ENCODE data around the gene COG1. TPM values are rescaled to one million over a fixed set of nuclear protein-coding genes. Genes with fewer than 3 reads are reported as not detected.
A peak's percentile ranks its signal among the peaks of the same experiment; 100 is the strongest.

Gene COG1
- total RNA-seq, 1 experiment from 2014 or later: 24.1 TPM

GRCh38 chr17:73228748-73229236 lies 35.9 kb downstream of the COG1 start:
- POLR2A ChIA-PET (ENCODE audit: unreplicated experiment): interaction anchor here (0.5 kb wide), 1 partner anchor 1054 kb away, joined by 9 read pairs; no protein-coding TSS in a partner anchor
- H3K27me3 ChIP-seq (ENCODE audit: low read length): no peaks in the 10 kb centered on the region
- H3K9me2 ChIP-seq (replicated peaks; ENCODE audit: low read length): no peaks in the 10 kb centered on the region
- H3K4me3 ChIP-seq (ENCODE audit: low read length): peak overlapping the region; percentile 26; the same call in 1 of the 2 replicates
- no peaks in the 10 kb centered on the region for H3K9me3 ChIP-seq (ENCODE audit: low read length)
- ATAC-seq (peak; percentile 54), DNase-seq (peak; percentile 94)
- H2AFZ ChIP-seq (ENCODE audit: low read length): no peak overlapping the region
- peaks cover 90% of the 10 kb centered on the region for H3K79me2 ChIP-seq (ENCODE audit: low read length)
- intact Hi-C loops (cut with micrococcal nuclease): no loop called here
- TF ChIP-seq EZH2 (IDR thresholded peaks at IDR 0.05; ENCODE audit: low read length, unreplicated experiment) (no peak), EZH2phosphoT487 (IDR thresholded peaks at IDR 0.05; ENCODE audit: borderline replicate concordance, low read length) (no peak), CTCF (conservative IDR thresholded peaks at IDR 0.05; ENCODE audit: low read depth, low read length) (no peak)
- no peak overlapping the region for H3K9ac ChIP-seq (ENCODE audit: low read length)
- H3F3A ChIP-seq (ENCODE audit: low read length, unreplicated experiment): peaks cover 6% of the 10 kb centered on the region
- BruUV-seq (replicated peaks): TSS peak; percentile 2
- CTCF ChIA-PET: interaction anchor here (0.5 to 0.6 kb wide), 2 partner anchors 37 to 128 kb away, joined by 3 read pairs; no protein-coding TSS in a partner anchor
- peak overlapping the region; percentile 55 for H3K4me2 ChIP-seq (ENCODE audit: low read length)
- H3K27ac ChIP-seq (ENCODE audit: low read length): peak overlapping the region; percentile 60
- peaks cover 13% of the 10 kb centered on the region; the same call in 1 of the 2 replicates for H4K20me1 ChIP-seq (ENCODE audit: low read length)
- peaks cover 41% of the 10 kb centered on the region for H3K4me1 ChIP-seq (ENCODE audit: insufficient read depth, low read length)
- peaks cover 10% of the 10 kb centered on the region; the same call in 1 of the 2 replicates for H3K36me3 ChIP-seq (ENCODE audit: low read depth, low read length)

- ChIA-PET POLR2A (ENCODE audit: unreplicated experiment) (no interaction called here), CTCF (interaction anchor here (0.5 kb wide), 1 partner anchor 81 kb away, joined by 6 read pairs; no protein-coding TSS in a partner anchor)
- no peak for TF ChIP-seq EZH2 (IDR thresholded peaks at IDR 0.05; ENCODE audit: low read length, unreplicated experiment)
- no peak for TF ChIP-seq EZH2phosphoT487 (IDR thresholded peaks at IDR 0.05; ENCODE audit: borderline replicate concordance, low read length)
- no peak for TF ChIP-seq CTCF (conservative IDR thresholded peaks at IDR 0.05; ENCODE audit: low read depth, low read length)
- H4K20me1 ChIP-seq (ENCODE audit: low read length): peaks cover 13% of the 10 kb centered on the region; the same call in 1 of the 2 replicates
- H3K27me3 ChIP-seq (ENCODE audit: low read length): no peaks in the 10 kb centered on the region
- peak overlapping the region; percentile 100 for H3K4me2 ChIP-seq (ENCODE audit: low read length)
- H3K4me1 ChIP-seq (ENCODE audit: insufficient read depth, low read length): peaks cover 42% of the 10 kb centered on the region
- peaks cover 90% of the 10 kb centered on the region for H3K79me2 ChIP-seq (ENCODE audit: low read length)
- H3K27ac ChIP-seq (ENCODE audit: low read length): no peak overlapping the region
- intact Hi-C loops (cut with micrococcal nuclease): no loop called here
- H3F3A ChIP-seq (ENCODE audit: low read length, unreplicated experiment): peaks cover 6% of the 10 kb centered on the region
- H3K36me3 ChIP-seq (ENCODE audit: low read depth, low read length): peaks cover 10% of the 10 kb centered on the region; the same call in 1 of the 2 replicates
- ATAC-seq: no peak
- H3K9ac ChIP-seq (ENCODE audit: low read length): no peak overlapping the region
- BruUV-seq (replicated peaks): no TSS peak
- H3K9me2 ChIP-seq (replicated peaks; ENCODE audit: low read length): no peaks in the 10 kb centered on the region
- no peaks in the 10 kb centered on the region for H3K9me3 ChIP-seq (ENCODE audit: low read length)
- DNase-seq: no peak
- H3K4me3 ChIP-seq (ENCODE audit: low read length): peak overlapping the region; percentile 80; the same call in 1 of the 2 replicates
- H2AFZ ChIP-seq (ENCODE audit: low read length): no peak overlapping the region
Observed at GRCh38 chr17:73230088-73230487, 37.2 kb downstream of the COG1 start.

- no peaks in the 10 kb centered on the region for H3K27me3 ChIP-seq (ENCODE audit: low read length)
- intact Hi-C loops (cut with micrococcal nuclease): no loop called here
- ATAC-seq (0 out of 2 replicates have a peak, but pooled peaks have one; percentile 1), DNase-seq (peak; percentile 35)
- H3K4me2 ChIP-seq (ENCODE audit: low read length): peak overlapping the region; percentile 100
- TF ChIP-seq EZH2phosphoT487 (IDR thresholded peaks at IDR 0.05; ENCODE audit: borderline replicate concordance, low read length) (no peak), EZH2 (IDR thresholded peaks at IDR 0.05; ENCODE audit: low read length, unreplicated experiment) (no peak), CTCF (conservative IDR thresholded peaks at IDR 0.05; ENCODE audit: low read depth, low read length) (no peak)
- ChIA-PET POLR2A (ENCODE audit: unreplicated experiment) (interaction anchor here (0.6 to 0.7 kb wide), 4 partner anchors 9 to 643 kb away, joined by 3 to 20 read pairs (median 4); no protein-coding TSS in a partner anchor), CTCF (interaction anchor here (0.8 to 1.8 kb wide), 2 partner anchors 138 to 674 kb away, joined by 3 to 7 read pairs; no protein-coding TSS in a partner anchor)
- no peaks in the 10 kb centered on the region for H3K9me3 ChIP-seq (ENCODE audit: low read length)
- peaks cover 6% of the 10 kb centered on the region for H3F3A ChIP-seq (ENCODE audit: low read length, unreplicated experiment)
- H3K4me1 ChIP-seq (ENCODE audit: insufficient read depth, low read length): peaks cover 42% of the 10 kb centered on the region
- peaks cover 19% of the 10 kb centered on the region for H3K36me3 ChIP-seq (ENCODE audit: low read depth, low read length)
- no peak overlapping the region for H3K27ac ChIP-seq (ENCODE audit: low read length)
- H4K20me1 ChIP-seq (ENCODE audit: low read length): peaks cover 13% of the 10 kb centered on the region; the same call in 1 of the 2 replicates
- H3K9ac ChIP-seq (ENCODE audit: low read length): peak overlapping the region; percentile 93
- peak overlapping the region; percentile 98 for H2AFZ ChIP-seq (ENCODE audit: low read length)
- no TSS peak for BruUV-seq (replicated peaks)
- H3K9me2 ChIP-seq (replicated peaks; ENCODE audit: low read length): no peaks in the 10 kb centered on the region
- peaks cover 79% of the 10 kb centered on the region for H3K79me2 ChIP-seq (ENCODE audit: low read length)
- H3K4me3 ChIP-seq (ENCODE audit: low read length): peak overlapping the region; percentile 80
Observed at GRCh38 chr17:73231395-73231794, 38.5 kb downstream of the COG1 start.
